Smooth muscle cell (in vitro differentiated cells): ENCODE results near the gene SPO11. TPM values are rescaled to one million over a fixed set of nuclear protein-coding genes. Genes with fewer than 3 reads are reported as not detected.
"Not testable (repeated sequence)": the region's sequence is repeated elsewhere in the genome, so short reads cannot be mapped to it uniquely, and the experiment has no call there.

ENCODE experiments used
- DNase-seq: peaks from one replicate; lab custom pipeline; 2025; ENCODE audit not compliant: unreplicated experiment; lab: John Stamatoyannopoulos, UW
- H2AFZ ChIP-seq: fragments of 200-600 bp; sonication (generic); 2 replicates; pipeline ENCODE4 v1.6.0; 2016; ENCODE audit warnings: antibody characterized with exemption, low read depth, mild to moderate bottlenecking
- H3F3A ChIP-seq: fragments of 200-600 bp; sonication (generic); 2 replicates; pipeline ENCODE4 v1.6.0; 2017; ENCODE audit warnings: antibody characterized with exemption, low read depth
- H3K27ac ChIP-seq: fragments of 200-600 bp; sonication (generic); 2 replicates; pipeline ENCODE4 v1.5.1; 2016; ENCODE audit warnings: low read depth, mild to moderate bottlenecking
- H3K27me3 ChIP-seq: fragments of 200-600 bp; sonication (generic); 2 replicates; pipeline ENCODE4 v1.6.1; 2016; ENCODE audit warnings: low read depth, mild to moderate bottlenecking
- H3K36me3 ChIP-seq: fragments of 200-600 bp; sonication (generic); 2 replicates; pipeline ENCODE4 v1.5.1; 2016; ENCODE audit warnings: low read depth
- H3K4me1 ChIP-seq: fragments of 200-600 bp; sonication (generic); 2 replicates; pipeline ENCODE4 v1.5.1; 2016; ENCODE audit warnings: low read depth
- H3K4me2 ChIP-seq: fragments of 200-600 bp; sonication (generic); 2 replicates; pipeline ENCODE4 v1.6.0; 2016; ENCODE audit warnings: mild to moderate bottlenecking
- H3K4me3 ChIP-seq: fragments of 200-600 bp; sonication (generic); 2 replicates; pipeline ENCODE4 v1.5.1; 2016; ENCODE audit warnings: mild to moderate bottlenecking
- H3K79me2 ChIP-seq: fragments of 200-600 bp; sonication (generic); 2 replicates; pipeline ENCODE4 v1.6.0; 2016; ENCODE audit warnings: low read depth, mild to moderate bottlenecking
- H3K9ac ChIP-seq: fragments of 200-600 bp; sonication (generic); 2 replicates; pipeline ENCODE4 v1.6.0; 2016; ENCODE audit warnings: low read depth
- H3K9me3 ChIP-seq: fragments of 200-600 bp; sonication (generic); replicated peaks from 2 replicates; pipeline ENCODE4 v1.5.1; 2016; ENCODE audit warnings: low read depth
- H4K20me1 ChIP-seq: fragments of 200-600 bp; sonication (generic); 2 replicates; pipeline ENCODE4 v1.6.0; 2016; ENCODE audit warnings: low read depth
- WGBS: methylation state at CpG from one replicate; pipeline ENCODE4 v1.1.7; 2016; ENCODE audit warnings: low lambda C conversion rate; 5-methylcytosine and 5-hydroxymethylcytosine counted together
- polyA plus RNA-seq: library from polyadenylated mRNA; unstranded; fragments of >200 nt; fragmentation: Nextera tagmentation; extraction: Ambion mirVana; gene quantifications from 2 replicates; pipeline ENCODE4 v1.2.1, GENCODE V29; 2016
- total RNA-seq: library from RNA; depleted of rRNA; stranded (reverse); fragments of >200 nt; gene quantifications from 2 replicates; pipeline ENCODE4 v1.2.3, GENCODE V29; 2014
- TF ChIP-seq, protein P1 (sequence below): fragments of 200-600 bp; sonication (generic); IDR thresholded peaks from 2 replicates; pipeline ENCODE4 v1.5.1; 2017; ENCODE audit warnings: borderline replicate concordance, mild to moderate bottlenecking, antibody characterized with exemption; ENCODE audit not compliant: insufficient read depth, poor library complexity, severe bottlenecking

SPO11 gene
- total and polyA plus RNA-seq, 2 experiments from 2014 or later = not detected

DNA sequence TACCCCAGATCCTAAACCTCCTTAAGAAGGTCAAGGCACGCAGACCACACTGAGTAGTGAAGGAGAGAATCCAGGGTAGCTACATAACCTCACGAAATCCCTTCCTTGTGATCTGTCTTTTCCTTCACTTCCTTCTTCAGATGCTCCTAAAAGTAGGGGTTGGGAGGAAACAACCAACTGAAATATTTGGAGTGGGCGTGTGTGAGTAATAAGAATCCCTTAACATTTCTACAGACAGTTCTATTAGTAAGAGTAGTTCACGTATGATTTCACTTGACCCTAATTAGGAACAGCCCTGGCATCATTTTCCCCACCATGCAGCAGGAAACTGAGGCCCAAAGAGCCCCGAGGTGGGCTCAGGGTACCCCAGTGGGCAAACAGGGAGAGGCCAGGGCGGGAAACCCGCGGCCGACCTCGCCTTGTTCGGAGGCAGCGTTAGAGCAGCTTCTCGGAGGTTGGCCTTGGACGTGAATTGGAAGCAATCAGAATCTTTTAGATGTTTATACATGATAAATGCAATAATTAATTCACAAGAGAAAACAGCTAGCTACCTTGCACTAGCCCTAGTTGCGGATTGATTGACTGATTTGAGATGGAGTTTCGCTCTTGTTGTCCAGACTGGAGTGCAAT lies 20.6 kb downstream of the SPO11 start:
- peaks cover 5% of the 10 kb centered on the region for H3F3A ChIP-seq
- H3K27me3 ChIP-seq = no peaks in the 10 kb centered on the region
- H4K20me1 ChIP-seq = peaks cover 26% of the 10 kb centered on the region
- TF ChIP-seq, protein P1, sequence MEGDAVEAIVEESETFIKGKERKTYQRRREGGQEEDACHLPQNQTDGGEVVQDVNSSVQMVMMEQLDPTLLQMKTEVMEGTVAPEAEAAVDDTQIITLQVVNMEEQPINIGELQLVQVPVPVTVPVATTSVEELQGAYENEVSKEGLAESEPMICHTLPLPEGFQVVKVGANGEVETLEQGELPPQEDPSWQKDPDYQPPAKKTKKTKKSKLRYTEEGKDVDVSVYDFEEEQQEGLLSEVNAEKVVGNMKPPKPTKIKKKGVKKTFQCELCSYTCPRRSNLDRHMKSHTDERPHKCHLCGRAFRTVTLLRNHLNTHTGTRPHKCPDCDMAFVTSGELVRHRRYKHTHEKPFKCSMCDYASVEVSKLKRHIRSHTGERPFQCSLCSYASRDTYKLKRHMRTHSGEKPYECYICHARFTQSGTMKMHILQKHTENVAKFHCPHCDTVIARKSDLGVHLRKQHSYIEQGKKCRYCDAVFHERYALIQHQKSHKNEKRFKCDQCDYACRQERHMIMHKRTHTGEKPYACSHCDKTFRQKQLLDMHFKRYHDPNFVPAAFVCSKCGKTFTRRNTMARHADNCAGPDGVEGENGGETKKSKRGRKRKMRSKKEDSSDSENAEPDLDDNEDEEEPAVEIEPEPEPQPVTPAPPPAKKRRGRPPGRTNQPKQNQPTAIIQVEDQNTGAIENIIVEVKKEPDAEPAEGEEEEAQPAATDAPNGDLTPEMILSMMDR = no peak
- no peak overlapping the region for H3K4me2 ChIP-seq
- peaks cover 6% of the 10 kb centered on the region for H3K4me1 ChIP-seq
- H3K9ac ChIP-seq = no peak overlapping the region
- no peak overlapping the region for H3K4me3 ChIP-seq
- peak overlapping the region; percentile 5 for H2AFZ ChIP-seq
- H3K36me3 ChIP-seq = peaks cover 8% of the 10 kb centered on the region
- peaks cover 32% of the 10 kb centered on the region for H3K79me2 ChIP-seq
- no peak for DNase-seq
- 89% methylated on average over 16 of the region's 16 CpGs for WGBS
- peak overlapping the region; percentile 65 for H3K27ac ChIP-seq
- H3K9me3 ChIP-seq = no peaks in the 10 kb centered on the region

DNA sequence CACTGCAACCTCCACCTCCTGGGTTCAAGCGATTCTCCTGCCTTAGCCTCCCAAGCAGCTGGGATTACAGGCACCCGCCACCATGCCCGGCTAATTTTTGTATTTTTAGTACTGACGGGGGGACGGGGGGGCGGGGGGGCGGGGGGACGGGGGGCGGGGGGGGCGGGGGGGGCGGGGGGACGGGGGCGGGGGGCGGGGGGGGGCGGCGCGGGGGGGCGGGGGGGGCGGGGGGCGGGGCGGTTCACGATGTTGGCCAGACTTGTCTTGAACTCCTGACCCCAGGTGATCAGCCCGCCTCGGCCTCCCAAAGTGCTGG lies 21.1 kb downstream of the SPO11 start:
- DNase-seq, H3K9me3 ChIP-seq, H3K4me1 ChIP-seq, H3K27me3 ChIP-seq, H3F3A ChIP-seq, H3K36me3 ChIP-seq: not testable (repeated sequence)
- peaks cover 35% of the 10 kb centered on the region for H3K79me2 ChIP-seq
- peaks cover 26% of the 10 kb centered on the region for H4K20me1 ChIP-seq
- H3K9ac ChIP-seq = peak overlapping the region; percentile 98
- H2AFZ ChIP-seq = peak overlapping the region; percentile 96
- H3K27ac ChIP-seq = peak overlapping the region; percentile 91
- H3K4me3 ChIP-seq = peak overlapping the region; percentile 86
- peak overlapping the region; percentile 89 for H3K4me2 ChIP-seq
- WGBS = 87% methylated on average over 3 of the region's 24 CpGs

DNA sequence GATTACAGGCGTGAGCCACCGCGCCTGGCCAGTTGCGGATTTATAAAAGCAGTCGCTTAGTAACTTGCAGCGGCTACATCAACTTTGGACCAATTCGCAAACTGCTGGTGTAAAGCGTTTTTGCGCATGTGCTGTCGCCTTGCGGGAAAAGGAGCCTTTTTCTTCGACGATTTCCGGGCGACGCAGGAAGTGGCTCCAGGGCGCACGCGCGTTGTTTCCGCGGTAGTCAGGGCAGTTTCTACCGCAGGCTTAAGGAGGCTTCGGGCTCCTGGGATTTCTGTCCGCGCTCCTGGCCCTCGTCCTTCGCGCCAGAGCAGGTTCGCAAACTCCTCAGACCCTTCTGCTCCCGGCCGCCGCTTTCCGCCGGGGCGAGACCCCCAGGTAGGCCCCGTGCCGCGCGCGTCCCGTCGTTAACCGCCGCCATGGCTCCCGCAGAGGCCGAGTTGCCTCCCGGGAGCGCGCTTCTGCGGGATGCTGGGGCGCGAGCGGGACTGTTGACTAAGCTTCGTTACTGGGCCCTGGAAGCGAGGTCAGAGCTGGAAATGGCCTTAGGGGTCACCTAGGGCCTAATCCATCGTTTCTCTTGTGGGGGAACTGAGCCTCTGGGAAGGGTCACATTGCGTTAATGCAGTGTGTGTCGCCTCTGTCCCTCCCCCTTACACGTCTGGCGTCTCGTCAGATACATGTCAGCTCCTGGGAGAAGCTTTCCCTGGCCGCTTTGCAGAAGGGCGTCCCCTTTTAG lies 21.6 kb downstream of the SPO11 start, which contains the start of gene RAE1:
TSS of gene RAE1 (plus strand) at position 214 of the 742 bp plus-strand sequence. CDS start 2,784 bp downstream, outside the sequence.
- no peaks in the 10 kb centered on the region for H3K9me3 ChIP-seq
- TF ChIP-seq, protein P1 = no peak
- peak within 1 kb of the TSS; percentile 96 for H2AFZ ChIP-seq
- peak within 1 kb of the TSS; percentile 86 for H3K4me3 ChIP-seq
- H3F3A ChIP-seq = peaks cover 5% of the 10 kb centered on the region
- peak within 1 kb of the TSS; percentile 91 for H3K27ac ChIP-seq
- WGBS = under 1% methylated on average over 64 of the region's 64 CpGs
- H3K27me3 ChIP-seq = no peaks in the 10 kb centered on the region
- peaks cover 11% of the 10 kb centered on the region for H3K36me3 ChIP-seq
- peak within 1 kb of the TSS; percentile 89 for H3K4me2 ChIP-seq
- H3K79me2 ChIP-seq = peaks cover 35% of the 10 kb centered on the region
- DNase-seq = peak; percentile 71
- peaks cover 6% of the 10 kb centered on the region for H3K4me1 ChIP-seq
- H4K20me1 ChIP-seq = peaks cover 26% of the 10 kb centered on the region
- H3K9ac ChIP-seq = peak within 1 kb of the TSS; percentile 98

DNA sequence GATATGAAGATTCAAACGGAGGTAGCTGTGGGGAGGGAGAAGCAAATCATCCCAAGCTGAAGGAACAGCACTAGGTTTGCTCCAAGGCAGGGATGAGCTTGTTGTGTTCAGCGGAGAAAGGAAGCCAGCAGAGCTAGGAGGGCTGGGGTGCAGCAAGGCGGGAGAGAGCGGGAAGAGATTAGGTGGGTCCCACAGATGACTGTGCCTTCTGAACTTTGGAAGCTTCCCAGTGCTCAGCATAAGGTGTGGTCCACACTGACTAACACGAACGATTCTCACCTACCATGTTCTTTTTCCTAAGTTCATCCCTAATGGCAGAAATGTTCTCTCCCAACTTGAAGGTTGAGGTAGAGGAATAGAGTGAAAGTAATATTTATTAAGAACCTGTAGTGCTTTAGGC lies 22.7 kb downstream of the SPO11 start:
- DNase-seq = no peak
- Histone ChIP-seq H2AFZ (no peak overlapping the region), H3K4me3 (peak overlapping the region; percentile 86), H3K9me3 (no peaks in the 10 kb centered on the region), H3F3A (peaks cover 5% of the 10 kb centered on the region), H3K27me3 (no peaks in the 10 kb centered on the region), H3K79me2 (peaks cover 35% of the 10 kb centered on the region), H3K4me1 (peaks cover 6% of the 10 kb centered on the region), H4K20me1 (peaks cover 26% of the 10 kb centered on the region), H3K4me2 (peak overlapping the region; percentile 89), H3K27ac (no peak overlapping the region), H3K36me3 (peaks cover 13% of the 10 kb centered on the region), H3K9ac (no peak overlapping the region)
- 70% methylated on average over 6 of the region's 6 CpGs for WGBS
- TF ChIP-seq, protein P1 = no peak
